ENCODE data around the gene RGS7.

RGS7 gene

DNA sequence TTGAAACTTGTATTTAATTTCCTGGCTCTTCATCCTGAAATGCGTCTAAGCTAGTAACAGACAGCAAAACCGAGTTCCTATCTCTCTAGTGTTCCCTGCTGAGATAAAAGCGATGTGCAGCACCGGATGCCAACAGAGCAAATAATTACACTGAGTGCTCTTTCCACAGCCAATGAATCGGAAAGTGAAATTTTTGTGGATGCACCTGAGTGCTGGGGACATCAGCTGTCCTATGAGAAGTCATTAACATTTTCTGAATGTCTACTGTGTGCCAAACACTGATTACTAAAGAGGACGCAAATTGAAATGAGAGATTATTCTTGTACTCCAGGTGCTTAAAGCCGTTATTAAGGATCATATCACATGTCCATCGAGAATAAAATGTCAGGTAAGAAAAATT, 278.0 kb downstream of the RGS7 start:
- H3K27ac ChIP-seq (ENCODE audit: low read depth in 2 of 2, low read length in 2 of 2) = no peak overlapping the region
- H3K9me3 ChIP-seq (ENCODE audit: control insufficient read depth in 2 of 2, low read length in 2 of 2) = no peaks in the 10 kb centered on the region
- H3K4me3 ChIP-seq (ENCODE audit: low read length in 2 of 2) = no peak overlapping the region
- no peak overlapping the region for H3K9ac ChIP-seq (ENCODE audit: low read depth in 1 of 2, low read length in 2 of 2)
- H3K36me3 ChIP-seq (ENCODE audit: control insufficient read depth in 2 of 2, insufficient read depth in 2 of 2, low read length in 2 of 2) = no peaks in the 10 kb centered on the region
- no peaks in the 10 kb centered on the region for H3K4me1 ChIP-seq (ENCODE audit: control insufficient read depth in 2 of 2, insufficient read depth in 2 of 2, low read length in 2 of 2)
- no peaks in the 10 kb centered on the region for H3K27me3 ChIP-seq (ENCODE audit: control insufficient read depth in 2 of 2, insufficient read depth in 2 of 2, low read length in 2 of 2)

DNA sequence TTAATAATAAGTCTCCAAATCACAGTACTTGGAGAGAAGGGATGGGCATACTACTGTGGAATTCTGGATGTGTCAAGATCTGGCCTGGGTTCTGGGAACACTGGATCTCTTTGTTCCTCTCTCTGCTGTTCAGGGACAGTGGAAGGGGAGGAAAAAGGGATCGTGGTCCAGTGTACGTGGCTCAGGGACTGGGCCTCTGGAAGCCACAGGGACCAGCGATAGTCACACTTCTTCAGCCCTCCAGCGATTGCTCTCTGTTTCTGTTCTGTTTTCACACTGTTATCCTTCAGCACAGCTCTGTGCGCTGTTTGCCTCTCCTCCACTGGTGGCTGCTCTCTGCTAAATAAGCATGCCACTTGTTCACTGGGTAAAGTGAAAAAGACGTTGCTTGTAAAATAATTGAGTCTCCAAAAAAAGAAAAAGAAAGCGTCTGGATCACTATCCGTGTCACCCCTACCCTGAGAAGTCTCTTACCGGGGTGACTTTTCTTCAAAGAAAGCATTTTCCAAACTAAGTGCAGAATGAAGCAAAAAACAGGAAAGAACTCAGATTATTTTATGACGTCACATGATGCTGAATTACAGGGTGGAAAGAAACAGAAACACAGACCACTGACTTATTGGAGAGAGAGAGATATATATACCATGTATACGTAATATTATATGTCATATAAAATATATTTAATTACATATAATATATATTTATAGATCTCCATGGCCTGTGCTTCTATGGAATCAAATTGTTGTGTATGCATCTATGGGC, 279.4 kb downstream of the RGS7 start:
- Histone ChIP-seq H3K4me3 (ENCODE audit: low read length in 2 of 2) (no peak overlapping the region), H3K4me1 (ENCODE audit: control insufficient read depth in 2 of 2, insufficient read depth in 2 of 2, low read length in 2 of 2) (no peaks in the 10 kb centered on the region), H3K27me3 (ENCODE audit: control insufficient read depth in 2 of 2, insufficient read depth in 2 of 2, low read length in 2 of 2) (no peaks in the 10 kb centered on the region), H3K9me3 (ENCODE audit: control insufficient read depth in 2 of 2, low read length in 2 of 2) (no peaks in the 10 kb centered on the region), H3K36me3 (ENCODE audit: control insufficient read depth in 2 of 2, insufficient read depth in 2 of 2, low read length in 2 of 2) (no peaks in the 10 kb centered on the region), H3K9ac (ENCODE audit: low read depth in 1 of 2, low read length in 2 of 2) (no peak overlapping the region), H3K27ac (ENCODE audit: low read depth in 2 of 2, low read length in 2 of 2) (no peak overlapping the region)

- Histone ChIP-seq H3K9ac (ENCODE audit: low read depth in 1 of 2, low read length in 2 of 2) (no peak overlapping the region), H3K27me3 (ENCODE audit: control insufficient read depth in 2 of 2, insufficient read depth in 2 of 2, low read length in 2 of 2) (no peaks in the 10 kb centered on the region), H3K9me3 (ENCODE audit: control insufficient read depth in 2 of 2, low read length in 2 of 2) (no peaks in the 10 kb centered on the region), H3K36me3 (ENCODE audit: control insufficient read depth in 2 of 2, insufficient read depth in 2 of 2, low read length in 2 of 2) (no peaks in the 10 kb centered on the region), H3K4me1 (ENCODE audit: control insufficient read depth in 2 of 2, insufficient read depth in 2 of 2, low read length in 2 of 2) (no peaks in the 10 kb centered on the region), H3K4me3 (ENCODE audit: low read length in 2 of 2) (no peak overlapping the region), H3K27ac (ENCODE audit: low read depth in 2 of 2, low read length in 2 of 2) (no peak overlapping the region)
Measured at GRCh38 chr1:241074507-241074906, 282.5 kb downstream of the RGS7 start.

GRCh38 chr1:241068359-241068758, 288.6 kb downstream of the RGS7 start:
- H3K4me1 ChIP-seq (ENCODE audit: control insufficient read depth in 2 of 2, insufficient read depth in 2 of 2, low read length in 2 of 2) = no peaks in the 10 kb centered on the region
- no peaks in the 10 kb centered on the region for H3K9me3 ChIP-seq (ENCODE audit: control insufficient read depth in 2 of 2, low read length in 2 of 2)
- H3K27me3 ChIP-seq (ENCODE audit: control insufficient read depth in 2 of 2, insufficient read depth in 2 of 2, low read length in 2 of 2) = no peaks in the 10 kb centered on the region
- H3K4me3 ChIP-seq (ENCODE audit: low read length in 2 of 2) = no peak overlapping the region
- H3K9ac ChIP-seq (ENCODE audit: low read depth in 1 of 2, low read length in 2 of 2) = no peak overlapping the region
- no peaks in the 10 kb centered on the region for H3K36me3 ChIP-seq (ENCODE audit: control insufficient read depth in 2 of 2, insufficient read depth in 2 of 2, low read length in 2 of 2)
- no peak overlapping the region for H3K27ac ChIP-seq (ENCODE audit: low read depth in 2 of 2, low read length in 2 of 2)

- Histone ChIP-seq H3K36me3 (ENCODE audit: control insufficient read depth in 2 of 2, insufficient read depth in 2 of 2, low read length in 2 of 2) (no peaks in the 10 kb centered on the region), H3K9me3 (ENCODE audit: control insufficient read depth in 2 of 2, low read length in 2 of 2) (no peaks in the 10 kb centered on the region), H3K27ac (ENCODE audit: low read depth in 2 of 2, low read length in 2 of 2) (no peak overlapping the region), H3K4me1 (ENCODE audit: control insufficient read depth in 2 of 2, insufficient read depth in 2 of 2, low read length in 2 of 2) (no peaks in the 10 kb centered on the region), H3K9ac (ENCODE audit: low read depth in 1 of 2, low read length in 2 of 2) (no peak overlapping the region), H3K27me3 (ENCODE audit: control insufficient read depth in 2 of 2, insufficient read depth in 2 of 2, low read length in 2 of 2) (no peaks in the 10 kb centered on the region), H3K4me3 (ENCODE audit: low read length in 2 of 2) (no peak overlapping the region)
Measured at GRCh38 chr1:241063276-241063675, 293.7 kb downstream of the RGS7 start.

- no peaks in the 10 kb centered on the region for H3K36me3 ChIP-seq (ENCODE audit: control insufficient read depth in 2 of 2, insufficient read depth in 2 of 2, low read length in 2 of 2)
- H3K9me3 ChIP-seq (ENCODE audit: control insufficient read depth in 2 of 2, low read length in 2 of 2) = no peaks in the 10 kb centered on the region
- no peaks in the 10 kb centered on the region for H3K27me3 ChIP-seq (ENCODE audit: control insufficient read depth in 2 of 2, insufficient read depth in 2 of 2, low read length in 2 of 2)
- H3K27ac ChIP-seq (ENCODE audit: low read depth in 2 of 2, low read length in 2 of 2) = no peak overlapping the region
- H3K9ac ChIP-seq (ENCODE audit: low read depth in 1 of 2, low read length in 2 of 2) = no peak overlapping the region
- H3K4me1 ChIP-seq (ENCODE audit: control insufficient read depth in 2 of 2, insufficient read depth in 2 of 2, low read length in 2 of 2) = no peaks in the 10 kb centered on the region
- H3K4me3 ChIP-seq (ENCODE audit: low read length in 2 of 2) = no peak overlapping the region
Measured at GRCh38 chr1:241061062-241061461, 295.9 kb downstream of the RGS7 start.

- H3K4me1 ChIP-seq (ENCODE audit: control insufficient read depth in 2 of 2, insufficient read depth in 2 of 2, low read length in 2 of 2) = no peaks in the 10 kb centered on the region
- no peak overlapping the region for H3K27ac ChIP-seq (ENCODE audit: low read depth in 2 of 2, low read length in 2 of 2)
- no peaks in the 10 kb centered on the region for H3K9me3 ChIP-seq (ENCODE audit: control insufficient read depth in 2 of 2, low read length in 2 of 2)
- H3K9ac ChIP-seq (ENCODE audit: low read depth in 1 of 2, low read length in 2 of 2) = no peak overlapping the region
- H3K27me3 ChIP-seq (ENCODE audit: control insufficient read depth in 2 of 2, insufficient read depth in 2 of 2, low read length in 2 of 2) = no peaks in the 10 kb centered on the region
- no peak overlapping the region for H3K4me3 ChIP-seq (ENCODE audit: low read length in 2 of 2)
- no peaks in the 10 kb centered on the region for H3K36me3 ChIP-seq (ENCODE audit: control insufficient read depth in 2 of 2, insufficient read depth in 2 of 2, low read length in 2 of 2)
Measured at GRCh38 chr1:241048622-241049021, 308.4 kb downstream of the RGS7 start.

DNA sequence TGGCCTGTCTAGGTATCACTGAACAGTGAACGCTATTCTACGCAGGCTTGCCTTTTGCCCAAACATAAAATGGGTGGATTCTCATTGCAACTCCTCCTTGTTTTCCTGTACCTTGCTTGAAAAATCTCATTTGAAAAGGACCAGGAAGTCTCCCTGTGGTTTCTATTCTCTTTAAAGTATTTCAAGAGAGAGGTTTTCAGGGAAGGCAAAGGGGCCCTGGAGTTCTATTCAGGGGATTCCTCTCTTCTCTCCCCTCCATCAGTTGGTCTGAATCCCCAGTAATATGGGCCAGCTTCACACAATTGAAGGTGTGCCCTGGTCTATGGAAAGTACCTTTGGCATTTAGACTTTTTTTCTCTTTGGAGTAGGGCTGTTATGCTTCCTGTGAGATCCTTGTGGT, 311.3 kb downstream of the RGS7 start:
- H3K4me1 ChIP-seq (ENCODE audit: control insufficient read depth in 2 of 2, insufficient read depth in 2 of 2, low read length in 2 of 2) = no peaks in the 10 kb centered on the region
- H3K27ac ChIP-seq (ENCODE audit: low read depth in 2 of 2, low read length in 2 of 2) = no peak overlapping the region
- no peaks in the 10 kb centered on the region for H3K27me3 ChIP-seq (ENCODE audit: control insufficient read depth in 2 of 2, insufficient read depth in 2 of 2, low read length in 2 of 2)
- H3K36me3 ChIP-seq (ENCODE audit: control insufficient read depth in 2 of 2, insufficient read depth in 2 of 2, low read length in 2 of 2) = no peaks in the 10 kb centered on the region
- H3K4me3 ChIP-seq (ENCODE audit: low read length in 2 of 2) = no peak overlapping the region
- H3K9ac ChIP-seq (ENCODE audit: low read depth in 1 of 2, low read length in 2 of 2) = no peak overlapping the region
- H3K9me3 ChIP-seq (ENCODE audit: control insufficient read depth in 2 of 2, low read length in 2 of 2) = no peaks in the 10 kb centered on the region

GRCh38 chr1:241034203-241034936, 322.6 kb downstream of the RGS7 start:
- no peak overlapping the region for H3K9ac ChIP-seq (ENCODE audit: low read depth in 1 of 2, low read length in 2 of 2)
- H3K36me3 ChIP-seq (ENCODE audit: control insufficient read depth in 2 of 2, insufficient read depth in 2 of 2, low read length in 2 of 2) = no peaks in the 10 kb centered on the region
- H3K27me3 ChIP-seq (ENCODE audit: control insufficient read depth in 2 of 2, insufficient read depth in 2 of 2, low read length in 2 of 2) = no peaks in the 10 kb centered on the region
- H3K9me3 ChIP-seq (ENCODE audit: control insufficient read depth in 2 of 2, low read length in 2 of 2) = no peaks in the 10 kb centered on the region
- H3K27ac ChIP-seq (ENCODE audit: low read depth in 2 of 2, low read length in 2 of 2) = no peak overlapping the region
- no peak overlapping the region for H3K4me3 ChIP-seq (ENCODE audit: low read length in 2 of 2)
- no peaks in the 10 kb centered on the region for H3K4me1 ChIP-seq (ENCODE audit: control insufficient read depth in 2 of 2, insufficient read depth in 2 of 2, low read length in 2 of 2)

DNA sequence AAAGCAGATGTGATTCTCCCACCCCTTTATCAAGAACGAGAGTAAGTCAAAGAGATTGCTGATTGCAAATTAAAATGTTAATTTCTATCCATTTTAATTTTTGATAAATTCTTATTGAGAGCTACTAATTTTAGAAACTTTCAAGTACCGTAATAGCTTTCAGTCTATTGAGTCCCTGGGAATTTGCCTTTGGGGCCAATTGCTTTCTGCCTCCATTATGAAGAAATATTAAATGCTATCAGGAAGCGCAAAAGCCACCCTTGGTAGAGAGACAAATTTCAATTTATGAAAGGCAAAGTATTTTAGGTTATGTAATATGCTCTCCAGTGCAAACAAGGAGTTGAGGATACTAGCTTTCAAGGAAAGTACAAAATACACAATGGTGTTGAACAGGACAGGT, 332.2 kb downstream of the RGS7 start:
- no peaks in the 10 kb centered on the region for H3K9me3 ChIP-seq (ENCODE audit: control insufficient read depth in 2 of 2, low read length in 2 of 2)
- no peak overlapping the region for H3K9ac ChIP-seq (ENCODE audit: low read depth in 1 of 2, low read length in 2 of 2)
- H3K27me3 ChIP-seq (ENCODE audit: control insufficient read depth in 2 of 2, insufficient read depth in 2 of 2, low read length in 2 of 2) = no peaks in the 10 kb centered on the region
- no peak overlapping the region for H3K27ac ChIP-seq (ENCODE audit: low read depth in 2 of 2, low read length in 2 of 2)
- H3K4me1 ChIP-seq (ENCODE audit: control insufficient read depth in 2 of 2, insufficient read depth in 2 of 2, low read length in 2 of 2) = no peaks in the 10 kb centered on the region
- H3K4me3 ChIP-seq (ENCODE audit: low read length in 2 of 2) = no peak overlapping the region
- H3K36me3 ChIP-seq (ENCODE audit: control insufficient read depth in 2 of 2, insufficient read depth in 2 of 2, low read length in 2 of 2) = no peaks in the 10 kb centered on the region

Data from mucosa of rectum (tissue), 2 donors.